NCI-H345 treated with DMSO at 0.1 percent for 48 hours (cell line): ENCODE data around the gene LYRM9.
"Not testable (repeated sequence)": the region's sequence is repeated elsewhere in the genome, so short reads cannot be mapped to it uniquely, and the experiment has no call there.

Experiments
- DNase-seq: peaks from one replicate; lab custom pipeline; 2025; ENCODE audit not compliant: unreplicated experiment; lab: John Stamatoyannopoulos, UW

LYRM9 gene

GRCh38 chr17:27892866-27893769 lies at the start of gene LYRM9:
Gene LYRM9, minus strand, starts transcription at chr17:27893365. Its CDS starts 10,671 bp downstream, at chr17:27882694.
- DNase-seq, result peak; percentile 87

GRCh38 chr17:27940503-27941428 lies 47.6 kb upstream of the LYRM9 start:
- DNase-seq, result no peak

- DNase-seq, result no peak
Observed at GRCh38 chr17:27939474-27940465, 46.6 kb upstream of the LYRM9 start.

- no peak for DNase-seq
Observed at GRCh38 chr17:27938864-27939263, 45.7 kb upstream of the LYRM9 start.

GRCh38 chr17:27938241-27938640 lies 45.1 kb upstream of the LYRM9 start:
- no peak for DNase-seq

- no peak for DNase-seq
Observed at GRCh38 chr17:27937025-27937546, 43.9 kb upstream of the LYRM9 start.

GRCh38 chr17:27930000-27930399 lies 36.8 kb upstream of the LYRM9 start:
- DNase-seq, result no peak

- DNase-seq, result no peak
Observed at GRCh38 chr17:27928587-27928986, 35.4 kb upstream of the LYRM9 start.

- no peak for DNase-seq
Observed at GRCh38 chr17:27927781-27928180, 34.6 kb upstream of the LYRM9 start.

- DNase-seq, result no peak
Observed at GRCh38 chr17:27921599-27921998, 28.4 kb upstream of the LYRM9 start.

GRCh38 chr17:27921077-27921476 lies 27.9 kb upstream of the LYRM9 start:
- no peak for DNase-seq

- no peak for DNase-seq
Observed at GRCh38 chr17:27920569-27920968, 27.4 kb upstream of the LYRM9 start.

GRCh38 chr17:27919079-27919478 lies 25.9 kb upstream of the LYRM9 start:
- DNase-seq, result no peak

- DNase-seq, result no peak
Observed at GRCh38 chr17:27918498-27918897, 25.3 kb upstream of the LYRM9 start.

GRCh38 chr17:27917000-27917399 lies 23.8 kb upstream of the LYRM9 start:
- DNase-seq, result no peak

- DNase-seq, result peak; percentile 70
Observed at GRCh38 chr17:27915709-27916108, 22.5 kb upstream of the LYRM9 start.

GRCh38 chr17:27914382-27914781 lies 21.2 kb upstream of the LYRM9 start:
- DNase-seq, result no peak

GRCh38 chr17:27912964-27913363 lies 19.8 kb upstream of the LYRM9 start:
- no peak for DNase-seq

- not testable (repeated sequence) for DNase-seq
Observed at GRCh38 chr17:27912299-27912698, 19.1 kb upstream of the LYRM9 start.

GRCh38 chr17:27907976-27908558 lies 14.9 kb upstream of the LYRM9 start:
- DNase-seq, result no peak
